ENCODE measurements around the gene ICAM4.

ICAM4 gene

GRCh38 chr19:10246511-10246910, 40.2 kb upstream of the ICAM4 start:
- TF ChIP-seq CTCF (IDR thresholded peaks at IDR 0.05; ENCODE audit: control extremely low read depth, extremely low read depth, low read depth, missing control alignments): no peak
- DNase-seq (ENCODE audit: extremely low spot score): no peak
- ChIA-PET POLR2A (no interaction called here), CTCF (interaction anchor here (1.0 to 2.7 kb wide), 7 partner anchors 8 to 142 kb away, joined by 3 to 9 read pairs (median 3); no protein-coding TSS in a partner anchor)

GRCh38 chr19:10251792-10252694, 34.7 kb upstream of the ICAM4 start, which contains the start of gene MRPL4:
Gene MRPL4 (plus strand): TSS chr19:10252214. CDS start chr19:10252254, 40 bp downstream.
- ChIA-PET POLR2A (interaction anchor here (0.6 to 2.1 kb wide), 2 partner anchors 18 to 320 kb away, joined by 5 to 7 read pairs; partner anchors contain the start of gene ICAM1), CTCF (interaction anchor here (1.0 to 4.0 kb wide), 7 partner anchors 8 to 322 kb away, joined by 3 to 72 read pairs (median 6); no protein-coding TSS in a partner anchor)
- TF ChIP-seq CTCF (IDR thresholded peaks at IDR 0.05; ENCODE audit: control extremely low read depth, extremely low read depth, low read depth, missing control alignments): no peak
- peak; percentile 94 for DNase-seq (ENCODE audit: extremely low spot score)

- CTCF ChIA-PET: interaction anchor here (1.3 kb wide), 1 partner anchor 163 kb away, joined by 4 read pairs; no protein-coding TSS in a partner anchor
- POLR2A ChIA-PET: interaction anchor here (2.1 kb wide), 1 partner anchor 18 kb away, joined by 7 read pairs; the partner anchor contains the start of gene ICAM1
- no peak for DNase-seq (ENCODE audit: extremely low spot score)
- no peak for TF ChIP-seq CTCF (IDR thresholded peaks at IDR 0.05; ENCODE audit: control extremely low read depth, extremely low read depth, low read depth, missing control alignments)
These were observed 34.0 kb upstream of the ICAM4 start for GRCh38 chr19:10252707-10253106.

- DNase-seq (ENCODE audit: extremely low spot score): no peak
- ChIA-PET CTCF (interaction anchor here (0.7 to 1.6 kb wide), 3 partner anchors 131 to 137 kb away, joined by 3 to 8 read pairs (median 6); no protein-coding TSS in a partner anchor), POLR2A (no interaction called here)
- TF ChIP-seq CTCF (IDR thresholded peaks at IDR 0.05; ENCODE audit: control extremely low read depth, extremely low read depth, low read depth, missing control alignments): no peak
These were observed 32.5 kb upstream of the ICAM4 start for GRCh38 chr19:10254244-10254643.

- CTCF ChIA-PET: interaction anchor here (1.6 to 7.7 kb wide), 4 partner anchors 15 to 325 kb away, joined by 5 to 158 read pairs (median 68); partner anchors contain the start of gene ICAM1
- POLR2A ChIA-PET: no interaction called here
- no peak for TF ChIP-seq CTCF (IDR thresholded peaks at IDR 0.05; ENCODE audit: control extremely low read depth, extremely low read depth, low read depth, missing control alignments)
- no peak for DNase-seq (ENCODE audit: extremely low spot score)
These were observed 31.4 kb upstream of the ICAM4 start for GRCh38 chr19:10255358-10255757.

- DNase-seq (ENCODE audit: extremely low spot score): no peak
- TF ChIP-seq CTCF (IDR thresholded peaks at IDR 0.05; ENCODE audit: control extremely low read depth, extremely low read depth, low read depth, missing control alignments): no peak
- ChIA-PET CTCF (interaction anchor here (1.1 to 16.8 kb wide), 5 partner anchors 14 to 326 kb away, joined by 5 to 484 read pairs (median 127); partner anchors contain the start of genes ICAM1 and TYK2), POLR2A (no interaction called here)
These were observed 30.2 kb upstream of the ICAM4 start for GRCh38 chr19:10256551-10256950.
